ENCODE results near the gene ANAPC4.

ANAPC4 gene

DNA sequence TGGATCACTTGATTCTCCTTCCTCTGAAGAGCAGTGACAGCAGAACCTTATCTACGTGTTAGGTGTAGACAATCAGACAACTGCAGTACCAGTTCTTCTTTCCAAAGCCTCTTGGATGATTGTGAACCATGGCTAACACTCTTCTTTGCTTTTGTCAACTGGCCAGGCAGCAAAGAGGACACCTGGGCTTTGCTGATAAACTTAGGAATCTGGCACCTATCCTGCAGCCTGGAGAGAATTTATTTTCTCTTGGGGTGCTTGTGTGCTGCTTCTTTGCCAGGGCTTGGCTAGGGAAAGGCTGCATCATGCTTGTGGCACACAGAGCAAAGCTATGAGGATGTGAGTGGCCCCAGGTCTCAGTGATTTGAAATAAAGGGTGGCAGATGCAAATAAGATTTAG lies 77.4 kb downstream of the ANAPC4 start:
- no peak overlapping the region for H4K12ac ChIP-seq (ENCODE audit: low read depth, low read length)
- peaks cover 3 to 4% of the 10 kb centered on the region in 2 experiments for H3K4me1 ChIP-seq (ENCODE audit: control insufficient read depth in 1 of 2, insufficient read depth in 2 of 2, low read length in 2 of 2)
- no peaks in the 10 kb centered on the region for H3K79me1 ChIP-seq (ENCODE audit: low read length)
- H4K8ac ChIP-seq (ENCODE audit: low read depth, low read length), result no peak overlapping the region
- H4K91ac ChIP-seq (ENCODE audit: low read depth, low read length), result no peak overlapping the region
- no peak overlapping the region for H3K9ac ChIP-seq (ENCODE audit: low read length)
- H2BK5ac ChIP-seq (ENCODE audit: low read depth, low read length, poor library complexity), result no peak overlapping the region
- no peaks in the 10 kb centered on the region for H3K36me3 ChIP-seq (ENCODE audit: control insufficient read depth in 1 of 2, insufficient read depth in 2 of 2, low read length in 2 of 2)
- H3K4ac ChIP-seq (ENCODE audit: low read depth, low read length), result no peak overlapping the region
- no peak overlapping the region for H2BK120ac ChIP-seq (ENCODE audit: insufficient read depth, low read length, poor library complexity)
- no peak overlapping the region for H3K23ac ChIP-seq (ENCODE audit: low read length)
- no peak overlapping the region for H3K14ac ChIP-seq (ENCODE audit: low read length)
- H2BK12ac ChIP-seq (ENCODE audit: low read length), result no peak overlapping the region
- H3K18ac ChIP-seq (ENCODE audit: low read length), result no peak overlapping the region
- no peak for DNase-seq
- H3K9me3 ChIP-seq (ENCODE audit: insufficient read depth, low read depth, low read length), result peaks cover 1% of the 10 kb centered on the region
- H3K4me2 ChIP-seq (ENCODE audit: low read length), result no peak overlapping the region
- H3K27ac ChIP-seq (ENCODE audit: low read depth, low read length), result no peak overlapping the region
- H3K27me3 ChIP-seq (ENCODE audit: insufficient read depth, low read length), result no peaks in the 10 kb centered on the region
- no CpG with 5 or more reads among the region's 1 CpG for WGBS (ENCODE audit: extremely low coverage, insufficient coverage, insufficient read length)
- H3K79me2 ChIP-seq (ENCODE audit: control insufficient read depth, insufficient read depth, low read length, poor library complexity), result no peaks in the 10 kb centered on the region
- no peak overlapping the region for H3K4me3 ChIP-seq (ENCODE audit: low read depth, low read length)
- no peak overlapping the region for H2AFZ ChIP-seq (ENCODE audit: insufficient read depth, low read length, poor library complexity)
- no peak overlapping the region for H2AK5ac ChIP-seq (ENCODE audit: low read length)

GRCh38 chr4:25457053-25457715 lies 80.1 kb downstream of the ANAPC4 start:
- Histone ChIP-seq H3K27ac (ENCODE audit: low read depth, low read length) (no peak overlapping the region), H4K12ac (ENCODE audit: low read depth, low read length) (no peak overlapping the region), H2AK5ac (ENCODE audit: low read length) (no peak overlapping the region), H2BK12ac (ENCODE audit: low read length) (no peak overlapping the region), H2BK120ac (ENCODE audit: insufficient read depth, low read length, poor library complexity) (no peak overlapping the region), H2AFZ (ENCODE audit: insufficient read depth, low read length, poor library complexity) (no peak overlapping the region), H3K4ac (ENCODE audit: low read depth, low read length) (no peak overlapping the region), H3K4me3 (ENCODE audit: low read depth, low read length) (no peak overlapping the region), H4K91ac (ENCODE audit: low read depth, low read length) (no peak overlapping the region), H3K4me2 (ENCODE audit: low read length) (no peak overlapping the region), H3K36me3 (ENCODE audit: control insufficient read depth in 1 of 2, insufficient read depth in 2 of 2, low read length in 2 of 2) (no peaks in the 10 kb centered on the region), H3K79me2 (ENCODE audit: control insufficient read depth, insufficient read depth, low read length, poor library complexity) (no peaks in the 10 kb centered on the region), H3K27me3 (ENCODE audit: insufficient read depth, low read length) (no peaks in the 10 kb centered on the region), H3K23ac (ENCODE audit: low read length) (no peak overlapping the region), H3K79me1 (ENCODE audit: low read length) (no peaks in the 10 kb centered on the region), H3K14ac (ENCODE audit: low read length) (no peak overlapping the region), H2BK5ac (ENCODE audit: low read depth, low read length, poor library complexity) (no peak overlapping the region), H3K4me1 (ENCODE audit: control insufficient read depth in 1 of 2, insufficient read depth in 2 of 2, low read length in 2 of 2) (no peaks in the 10 kb centered on the region), H3K9me3 (ENCODE audit: insufficient read depth, low read depth, low read length) (peaks cover 1% of the 10 kb centered on the region), H3K18ac (ENCODE audit: low read length) (no peak overlapping the region), H3K9ac (ENCODE audit: low read length) (no peak overlapping the region), H4K8ac (ENCODE audit: low read depth, low read length) (no peak overlapping the region)
- no CpG with 5 or more reads among the region's 3 CpGs for WGBS (ENCODE audit: extremely low coverage, insufficient coverage, insufficient read length)
- DNase-seq, result no peak

DNA sequence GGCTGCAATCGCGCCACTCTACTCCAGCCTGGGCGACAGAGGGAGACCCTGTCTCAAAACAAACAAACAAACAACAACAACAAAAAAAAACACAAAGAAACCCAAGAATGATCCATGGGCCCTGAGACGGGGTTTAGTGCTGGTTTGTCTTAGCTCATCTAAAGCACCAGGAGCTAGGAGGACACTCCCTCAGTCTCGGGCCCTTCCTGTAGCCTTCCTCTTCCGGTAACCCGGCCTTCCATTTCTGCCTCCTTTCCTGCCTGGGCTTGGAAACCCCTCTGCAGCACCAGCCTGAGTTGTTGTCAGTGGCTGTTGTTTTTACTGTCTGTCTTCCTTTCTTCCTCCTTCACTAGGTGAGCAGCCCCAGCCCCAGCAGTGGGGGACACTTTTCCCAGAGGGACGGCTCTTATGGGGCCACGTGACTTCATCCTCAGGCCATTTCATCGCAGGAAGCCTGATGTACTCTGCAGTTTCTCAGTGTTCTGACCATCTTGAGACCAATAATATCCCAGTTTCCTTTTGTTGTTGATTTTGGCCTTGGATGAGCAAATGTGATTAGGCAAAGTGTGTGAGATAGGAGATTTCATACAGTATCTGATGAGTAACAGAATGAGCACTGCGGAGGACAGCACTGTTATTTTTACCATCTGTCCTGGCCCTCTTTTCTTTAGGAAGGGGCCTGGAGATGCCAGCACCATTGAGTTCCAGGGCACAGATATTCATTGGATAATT lies 90.1 kb downstream of the ANAPC4 start:
- Histone ChIP-seq H3K4me3 (ENCODE audit: low read depth, low read length) (no peak overlapping the region), H2BK120ac (ENCODE audit: insufficient read depth, low read length, poor library complexity) (no peak overlapping the region), H2AK5ac (ENCODE audit: low read length) (no peak overlapping the region), H3K9me3 (ENCODE audit: insufficient read depth, low read depth, low read length) (no peaks in the 10 kb centered on the region), H2AFZ (ENCODE audit: insufficient read depth, low read length, poor library complexity) (no peak overlapping the region), H3K9ac (ENCODE audit: low read length) (no peak overlapping the region), H3K36me3 (ENCODE audit: control insufficient read depth in 1 of 2, insufficient read depth in 2 of 2, low read length in 2 of 2) (no peaks in the 10 kb centered on the region), H3K18ac (ENCODE audit: low read length) (no peak overlapping the region), H4K12ac (ENCODE audit: low read depth, low read length) (no peak overlapping the region), H3K27ac (ENCODE audit: low read depth, low read length) (no peak overlapping the region), H3K14ac (ENCODE audit: low read length) (no peak overlapping the region), H3K4ac (ENCODE audit: low read depth, low read length) (no peak overlapping the region), H4K91ac (ENCODE audit: low read depth, low read length) (no peak overlapping the region), H3K4me1 (ENCODE audit: control insufficient read depth in 1 of 2, insufficient read depth in 2 of 2, low read length in 2 of 2) (no peaks in the 10 kb centered on the region), H2BK5ac (ENCODE audit: low read depth, low read length, poor library complexity) (no peak overlapping the region), H3K79me1 (ENCODE audit: low read length) (no peaks in the 10 kb centered on the region), H3K23ac (ENCODE audit: low read length) (no peak overlapping the region), H3K27me3 (ENCODE audit: insufficient read depth, low read length) (no peaks in the 10 kb centered on the region), H4K8ac (ENCODE audit: low read depth, low read length) (no peak overlapping the region), H3K79me2 (ENCODE audit: control insufficient read depth, insufficient read depth, low read length, poor library complexity) (no peaks in the 10 kb centered on the region), H3K4me2 (ENCODE audit: low read length) (no peak overlapping the region), H2BK12ac (ENCODE audit: low read length) (no peak overlapping the region)
- DNase-seq, result no peak
- no CpG with 5 or more reads among the region's 11 CpGs for WGBS (ENCODE audit: extremely low coverage, insufficient coverage, insufficient read length)

DNA sequence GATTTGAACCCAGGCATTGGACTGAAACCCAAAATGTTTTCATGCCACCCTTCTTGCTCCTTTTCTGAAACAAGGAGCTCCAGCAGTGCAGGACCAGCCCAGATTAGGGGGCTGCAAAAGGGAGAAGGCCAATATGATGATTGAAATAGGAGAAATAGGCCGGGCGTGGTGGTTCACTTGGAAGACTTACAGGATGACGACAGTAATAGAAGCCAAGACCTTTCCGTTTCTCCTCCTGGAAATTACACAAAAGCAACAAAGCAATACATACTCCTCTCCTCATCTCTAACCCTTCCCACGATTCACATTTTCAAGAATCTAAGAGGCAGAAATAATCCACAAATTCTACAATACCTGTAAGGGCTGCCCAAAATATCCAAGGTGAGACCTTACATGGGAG lies 90.8 kb downstream of the ANAPC4 start:
- H3K4me1 ChIP-seq (ENCODE audit: control insufficient read depth in 1 of 2, insufficient read depth in 2 of 2, low read length in 2 of 2), result no peaks in the 10 kb centered on the region
- no peak overlapping the region for H3K4me3 ChIP-seq (ENCODE audit: low read depth, low read length)
- H3K4ac ChIP-seq (ENCODE audit: low read depth, low read length), result no peak overlapping the region
- no peak overlapping the region for H3K18ac ChIP-seq (ENCODE audit: low read length)
- no peak overlapping the region for H2AK5ac ChIP-seq (ENCODE audit: low read length)
- no peak overlapping the region for H4K8ac ChIP-seq (ENCODE audit: low read depth, low read length)
- H3K23ac ChIP-seq (ENCODE audit: low read length), result no peak overlapping the region
- H3K4me2 ChIP-seq (ENCODE audit: low read length), result no peak overlapping the region
- no peak overlapping the region for H4K12ac ChIP-seq (ENCODE audit: low read depth, low read length)
- DNase-seq, result no peak
- no peak overlapping the region for H2AFZ ChIP-seq (ENCODE audit: insufficient read depth, low read length, poor library complexity)
- no peaks in the 10 kb centered on the region for H3K27me3 ChIP-seq (ENCODE audit: insufficient read depth, low read length)
- H3K9ac ChIP-seq (ENCODE audit: low read length), result no peak overlapping the region
- no peaks in the 10 kb centered on the region for H3K9me3 ChIP-seq (ENCODE audit: insufficient read depth, low read depth, low read length)
- H2BK5ac ChIP-seq (ENCODE audit: low read depth, low read length, poor library complexity), result no peak overlapping the region
- no peak overlapping the region for H4K91ac ChIP-seq (ENCODE audit: low read depth, low read length)
- 100% methylated on average over 1 of the region's 5 CpGs for WGBS (ENCODE audit: extremely low coverage, insufficient coverage, insufficient read length)
- H2BK12ac ChIP-seq (ENCODE audit: low read length), result no peak overlapping the region
- H3K27ac ChIP-seq (ENCODE audit: low read depth, low read length), result no peak overlapping the region
- no peak overlapping the region for H2BK120ac ChIP-seq (ENCODE audit: insufficient read depth, low read length, poor library complexity)
- no peaks in the 10 kb centered on the region for H3K79me2 ChIP-seq (ENCODE audit: control insufficient read depth, insufficient read depth, low read length, poor library complexity)
- no peak overlapping the region for H3K14ac ChIP-seq (ENCODE audit: low read length)
- H3K36me3 ChIP-seq (ENCODE audit: control insufficient read depth in 1 of 2, insufficient read depth in 2 of 2, low read length in 2 of 2), result no peaks in the 10 kb centered on the region
- no peaks in the 10 kb centered on the region for H3K79me1 ChIP-seq (ENCODE audit: low read length)
